Neural progenitor cell (in vitro differentiated cells): ENCODE results near the gene TCF15.

ENCODE experiments used
- EZH2 ChIP-seq: fragments of 200-600 bp; sonication (generic); IDR thresholded peaks from 2 replicates; pipeline ENCODE4 v1.6.1; 2017; ENCODE audit warnings: antibody characterized with exemption, mild to moderate bottlenecking, moderate library complexity
- EZH2phosphoT487 ChIP-seq: fragments of 200-600 bp; sonication (generic); IDR thresholded peaks from 2 replicates; pipeline ENCODE4 v1.6.1; 2017; ENCODE audit warnings: antibody characterized with exemption
- TF ChIP-seq, protein P1 (sequence below): fragments of 200-600 bp; sonication (generic); IDR thresholded peaks from 2 replicates; pipeline ENCODE4 v1.5.1; 2017; ENCODE audit warnings: antibody characterized with exemption, mild to moderate bottlenecking

DNA sequence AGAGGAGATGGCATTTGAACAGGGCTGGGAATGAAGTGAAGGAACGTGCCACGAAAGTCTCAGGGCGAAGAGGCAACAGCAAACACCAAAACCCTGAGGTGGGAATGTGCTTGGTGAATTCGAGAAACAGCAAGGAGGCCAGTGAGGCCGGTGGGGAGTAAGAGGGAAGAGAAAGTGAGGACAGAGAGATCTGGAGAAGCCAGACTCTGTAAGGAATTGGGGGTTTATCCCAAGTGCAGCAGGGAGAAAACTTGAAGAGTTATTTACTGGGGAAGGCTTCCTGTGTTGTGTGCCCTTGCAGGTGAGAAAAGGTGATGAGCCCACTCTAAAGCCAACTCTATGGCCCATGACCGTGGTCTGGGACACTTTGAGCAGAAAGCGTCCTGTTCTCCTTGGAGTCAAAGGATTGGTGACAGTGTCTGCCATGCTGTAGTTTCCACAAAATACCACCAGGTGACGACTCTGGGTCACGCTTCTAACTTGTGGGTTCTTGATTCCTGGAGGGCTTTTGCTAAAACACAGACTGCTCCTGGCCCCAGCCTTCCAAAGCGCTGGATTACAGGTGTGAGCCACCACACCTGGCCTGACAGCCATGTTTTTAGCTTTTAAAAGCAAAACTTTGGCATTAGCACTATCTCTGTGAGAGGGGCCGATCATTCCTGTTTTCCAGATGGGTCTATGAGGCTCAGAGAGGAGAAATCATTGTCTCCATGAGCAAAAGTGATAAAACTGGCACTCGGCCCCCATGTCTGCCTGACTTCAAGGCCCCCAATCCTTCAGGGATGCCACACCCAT is 48.5 kb downstream of the TCF15 start:
- TF ChIP-seq EZH2: no peak
- TF ChIP-seq, protein P1, sequence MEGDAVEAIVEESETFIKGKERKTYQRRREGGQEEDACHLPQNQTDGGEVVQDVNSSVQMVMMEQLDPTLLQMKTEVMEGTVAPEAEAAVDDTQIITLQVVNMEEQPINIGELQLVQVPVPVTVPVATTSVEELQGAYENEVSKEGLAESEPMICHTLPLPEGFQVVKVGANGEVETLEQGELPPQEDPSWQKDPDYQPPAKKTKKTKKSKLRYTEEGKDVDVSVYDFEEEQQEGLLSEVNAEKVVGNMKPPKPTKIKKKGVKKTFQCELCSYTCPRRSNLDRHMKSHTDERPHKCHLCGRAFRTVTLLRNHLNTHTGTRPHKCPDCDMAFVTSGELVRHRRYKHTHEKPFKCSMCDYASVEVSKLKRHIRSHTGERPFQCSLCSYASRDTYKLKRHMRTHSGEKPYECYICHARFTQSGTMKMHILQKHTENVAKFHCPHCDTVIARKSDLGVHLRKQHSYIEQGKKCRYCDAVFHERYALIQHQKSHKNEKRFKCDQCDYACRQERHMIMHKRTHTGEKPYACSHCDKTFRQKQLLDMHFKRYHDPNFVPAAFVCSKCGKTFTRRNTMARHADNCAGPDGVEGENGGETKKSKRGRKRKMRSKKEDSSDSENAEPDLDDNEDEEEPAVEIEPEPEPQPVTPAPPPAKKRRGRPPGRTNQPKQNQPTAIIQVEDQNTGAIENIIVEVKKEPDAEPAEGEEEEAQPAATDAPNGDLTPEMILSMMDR: peak; percentile 89
- no peak for TF ChIP-seq EZH2phosphoT487
